NCI-H1436 (cell line): ENCODE data around the gene FER.
A peak's percentile ranks its signal among the peaks of the same experiment; 100 is the strongest.
"Not testable (repeated sequence)": the region's sequence is repeated elsewhere in the genome, so short reads cannot be mapped to it uniquely, and the experiment has no call there.

Experiments
- DNase-seq: peaks from one replicate; lab custom pipeline; 2025; lab: John Stamatoyannopoulos, UW

FER gene

GRCh38 chr5:109121225-109121624 is 373.5 kb downstream of the FER start:
- DNase-seq: no peak

DNA sequence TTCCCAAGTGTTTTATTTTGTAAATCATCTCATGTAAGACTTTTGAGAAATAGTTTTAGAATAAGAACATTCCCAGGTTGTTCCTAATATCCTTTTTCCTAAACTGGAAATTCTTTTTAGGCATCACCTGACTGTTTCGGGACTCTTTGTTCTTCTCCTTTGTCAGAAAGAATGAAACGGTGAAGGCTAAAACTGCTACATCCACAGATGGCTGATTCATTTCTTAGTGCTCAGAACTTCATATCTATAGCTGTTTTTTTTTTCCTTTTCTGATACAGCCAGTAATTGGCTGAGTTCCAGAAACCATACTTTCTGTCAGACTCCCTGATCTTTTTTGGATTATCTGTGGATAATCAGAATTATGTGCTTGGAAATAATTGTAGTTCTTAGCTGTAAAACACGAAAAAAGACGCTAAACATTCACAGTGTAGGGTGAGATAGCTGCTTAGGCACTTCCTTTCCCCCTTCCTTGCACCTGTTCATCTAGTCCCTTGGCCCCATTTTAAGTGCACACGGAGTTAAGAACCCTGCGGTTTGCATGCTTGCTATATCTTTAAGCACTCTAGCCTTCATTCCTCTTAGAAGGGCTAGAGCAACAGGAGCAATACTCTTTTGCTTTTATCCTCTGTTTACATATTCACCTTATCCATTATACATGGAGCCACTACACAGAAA is 378.2 kb downstream of the FER start:
- peak; percentile 17 for DNase-seq

DNA sequence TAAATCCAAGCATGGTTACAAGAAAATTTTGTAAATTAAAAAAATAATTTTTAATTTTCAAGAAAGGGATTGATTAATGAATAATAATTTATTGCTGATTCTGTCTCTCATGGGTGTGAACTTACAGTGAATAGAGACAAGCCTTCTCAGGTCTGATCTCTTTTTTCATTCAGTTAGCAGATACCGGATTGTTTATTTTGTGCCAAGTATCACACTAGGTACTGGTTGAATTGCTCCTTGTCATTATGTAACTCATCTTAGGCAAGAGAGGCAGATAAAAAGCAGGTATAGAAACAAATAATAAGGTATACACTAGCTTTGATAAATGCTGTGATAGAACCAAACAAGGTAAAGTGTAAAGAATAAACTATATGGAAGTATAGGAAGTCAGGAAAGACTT is 378.8 kb downstream of the FER start:
- DNase-seq: no peak

DNA sequence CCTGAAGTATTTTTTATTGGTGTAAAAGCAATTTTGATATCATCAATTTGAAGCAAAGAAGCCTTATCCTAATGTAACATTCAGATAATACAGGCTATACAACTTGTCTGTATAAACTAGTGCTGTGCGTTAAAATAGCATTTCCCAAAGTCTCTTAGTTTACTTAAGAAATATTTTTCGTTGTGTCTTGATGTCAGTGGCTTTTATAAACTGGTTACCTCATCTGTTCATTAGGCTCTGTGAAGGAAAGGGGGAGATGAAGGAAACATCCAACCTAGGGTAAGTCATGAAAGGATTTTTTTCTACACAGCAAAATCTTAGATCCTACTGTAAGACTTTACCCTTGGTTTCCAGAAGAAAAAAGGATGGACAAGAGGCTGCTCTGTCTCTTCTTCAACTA is 389.2 kb downstream of the FER start:
- DNase-seq: no peak

DNA sequence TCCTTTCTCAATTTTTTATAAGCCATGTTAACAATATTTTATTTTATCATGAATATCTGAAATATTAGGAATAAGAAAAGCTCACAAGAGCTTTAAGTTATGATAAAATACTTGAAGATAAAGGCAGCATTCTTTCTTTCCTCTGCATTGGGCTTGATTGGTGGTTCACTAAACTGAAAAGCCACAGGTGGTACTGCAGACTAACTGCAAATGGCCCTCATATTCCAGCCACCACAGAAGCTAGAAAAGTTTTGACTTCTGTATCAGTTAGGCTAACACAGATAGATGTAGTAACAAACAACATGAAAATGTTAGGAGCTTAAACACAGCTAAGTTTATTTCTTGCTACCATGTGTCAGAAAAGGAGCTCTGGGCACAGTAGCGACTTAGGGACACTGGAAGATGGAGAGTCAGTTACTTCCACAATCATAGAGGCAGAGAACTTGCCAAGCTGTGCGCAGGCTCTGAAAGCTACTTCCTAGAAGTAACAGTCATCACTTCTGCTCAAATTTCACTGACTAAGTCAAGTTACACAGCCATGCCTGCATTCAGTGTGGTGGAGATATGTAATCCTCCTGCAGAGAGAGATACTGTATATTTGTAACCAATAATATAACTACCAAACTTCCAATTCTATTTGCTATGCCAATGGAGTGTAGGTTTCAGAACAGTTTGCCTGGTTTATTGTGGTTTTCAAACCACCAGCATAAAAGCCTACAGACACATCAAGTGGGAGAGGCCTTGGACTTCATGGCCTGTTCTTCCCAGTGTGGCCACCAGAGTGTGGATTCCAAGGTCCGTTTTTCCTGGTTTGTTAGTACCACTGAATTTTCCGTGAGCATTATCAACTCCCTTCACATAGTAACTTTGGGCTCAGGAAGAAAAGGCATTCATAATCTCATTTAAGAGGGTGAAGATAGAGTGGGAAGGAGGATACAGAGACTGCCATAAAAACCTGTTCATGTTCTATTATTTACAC is 393.8 kb downstream of the FER start:
- DNase-seq: no peak

- no peak for DNase-seq
Measured at GRCh38 chr5:109143031-109143430, 395.3 kb downstream of the FER start.

DNA sequence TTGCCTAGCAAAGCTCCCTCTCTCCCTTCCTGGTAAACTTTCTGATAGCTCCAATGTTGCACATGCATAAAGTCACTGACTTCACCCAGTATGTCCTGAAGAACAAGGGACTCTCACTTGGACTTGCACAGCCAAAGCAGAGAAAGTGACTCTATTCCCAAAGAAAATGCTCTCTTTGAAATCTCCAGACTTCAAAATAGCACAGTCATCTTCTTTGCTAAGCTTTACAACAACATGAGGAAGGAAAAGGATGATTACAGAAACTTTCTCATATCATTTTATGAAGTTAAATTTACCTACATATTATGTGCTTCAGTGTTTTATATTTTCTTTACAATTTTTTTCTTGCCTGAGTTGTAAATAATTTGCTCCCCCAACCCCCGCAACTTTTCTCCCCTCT is 397.4 kb downstream of the FER start:
- no peak for DNase-seq

DNA sequence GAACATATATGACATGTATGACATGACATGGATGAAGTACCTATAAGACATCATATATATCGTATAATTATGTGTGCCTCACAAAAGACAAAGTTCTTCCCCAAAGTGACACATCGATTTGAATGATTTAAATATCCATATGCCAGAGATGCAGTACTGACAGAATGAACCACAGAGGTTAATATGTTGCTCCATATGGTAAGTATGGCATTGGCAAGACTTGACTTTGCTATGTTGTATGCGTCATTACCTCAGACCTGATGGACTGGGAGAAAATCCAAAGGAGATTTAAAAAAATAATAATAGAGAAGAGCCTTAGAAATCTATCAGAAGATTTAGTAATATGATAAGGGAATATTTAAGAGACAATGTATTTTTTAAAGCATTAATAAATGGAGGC is 398.9 kb downstream of the FER start:
- DNase-seq: no peak

- DNase-seq: no peak
Measured at GRCh38 chr5:109152565-109152964, 404.9 kb downstream of the FER start.

- DNase-seq: no peak
Measured at GRCh38 chr5:109155625-109156024, 407.9 kb downstream of the FER start.

GRCh38 chr5:109156885-109157284 is 409.2 kb downstream of the FER start:
- no peak for DNase-seq

DNA sequence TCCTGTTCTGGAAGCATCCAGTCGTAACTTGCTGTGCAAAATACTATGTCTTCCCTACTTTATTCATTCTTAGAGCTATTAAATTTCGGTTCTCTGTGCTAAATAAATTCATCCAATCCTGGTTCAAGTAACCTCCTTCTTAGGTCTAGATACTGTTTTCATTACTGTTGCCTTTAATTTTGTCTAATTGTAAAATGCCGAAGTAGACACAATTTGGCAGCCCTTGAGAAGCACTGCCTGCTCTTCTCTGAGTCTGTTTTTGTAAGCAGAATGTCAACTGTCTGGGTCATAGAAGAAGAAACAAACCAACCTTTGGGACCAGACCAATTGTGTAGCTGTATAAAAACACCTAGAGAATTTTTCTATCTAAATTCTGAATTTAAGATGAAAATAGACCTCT is 412.8 kb downstream of the FER start:
- DNase-seq: no peak

GRCh38 chr5:109161914-109162683 is 414.4 kb downstream of the FER start:
- DNase-seq: no peak

DNA sequence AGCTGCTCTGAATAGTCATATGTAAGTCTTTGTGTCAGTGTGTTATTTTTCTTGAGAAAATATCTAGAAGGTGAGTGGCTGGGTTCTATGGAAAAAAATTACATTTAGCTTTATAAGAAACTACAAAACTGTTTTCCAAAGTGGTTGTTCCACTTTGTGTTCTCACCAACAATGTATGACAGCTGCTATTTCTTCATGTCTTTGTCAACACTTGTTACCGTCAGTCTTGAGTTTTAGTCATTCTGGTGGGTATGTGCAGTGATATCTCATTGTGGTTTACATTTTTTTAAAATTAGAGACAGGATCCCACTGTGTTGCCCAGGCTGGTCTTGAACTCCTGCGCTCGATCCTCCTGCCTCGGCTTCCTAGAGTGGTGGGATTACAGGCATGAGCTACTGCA is 415.6 kb downstream of the FER start:
- DNase-seq: no peak

DNA sequence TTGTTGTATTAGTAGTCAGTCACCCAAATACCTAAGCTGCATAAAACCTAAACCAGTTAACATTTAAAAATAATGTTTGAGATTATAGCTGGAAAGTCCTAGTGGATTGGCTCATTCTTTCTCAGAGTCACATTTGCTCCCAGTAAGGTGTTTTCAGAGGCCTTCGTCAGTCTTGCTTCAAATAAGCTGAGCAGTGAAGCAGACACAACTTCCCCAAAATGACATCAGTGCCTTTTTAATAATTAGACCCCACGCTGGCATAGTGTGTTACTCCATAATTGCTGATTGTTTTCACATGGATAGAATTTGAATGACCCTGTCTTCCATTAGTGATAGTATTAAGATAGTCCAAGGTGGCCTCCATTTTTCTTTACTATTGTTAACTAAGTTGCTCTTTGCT is 416.3 kb downstream of the FER start:
- no peak for DNase-seq

- DNase-seq: no peak
Measured at GRCh38 chr5:109167586-109167985, 419.9 kb downstream of the FER start.

GRCh38 chr5:109168151-109168550 is 420.5 kb downstream of the FER start:
- no peak for DNase-seq

DNA sequence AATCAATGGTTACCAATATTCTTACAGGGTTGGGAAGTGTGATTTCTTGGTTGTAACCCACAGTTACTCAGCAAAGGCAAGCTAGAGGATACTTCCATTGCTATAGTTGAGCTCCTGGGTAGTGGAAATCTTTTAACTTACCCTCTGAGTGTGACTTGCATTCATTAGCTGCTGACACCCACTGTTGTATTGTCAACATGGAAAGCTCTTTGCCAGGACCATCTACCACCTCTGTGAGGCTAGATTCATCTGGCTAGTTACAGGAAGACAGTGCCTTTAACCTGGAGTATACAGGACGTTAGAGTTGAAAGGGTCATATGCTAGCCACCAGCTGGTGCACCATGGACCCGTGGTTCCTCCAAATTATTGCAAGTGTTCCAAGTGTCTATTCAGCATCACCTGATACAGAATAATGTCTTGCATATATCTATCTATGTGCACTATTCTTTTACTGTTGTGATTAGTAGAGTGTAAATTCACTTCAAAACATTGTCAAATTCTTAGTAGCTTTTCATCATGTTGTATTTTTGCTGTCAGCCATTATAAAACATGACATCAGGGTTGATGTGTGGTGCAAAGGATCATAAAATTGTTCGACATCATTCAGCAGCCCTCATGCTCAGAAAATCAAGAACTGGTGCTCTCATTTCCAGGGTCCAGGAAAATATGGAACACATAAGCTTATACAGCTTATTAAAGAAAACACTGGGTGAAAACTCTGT is 423.1 kb downstream of the FER start:
- DNase-seq: no peak

GRCh38 chr5:109171437-109172073 is 423.9 kb downstream of the FER start:
- not testable (repeated sequence) for DNase-seq

- no peak for DNase-seq
Measured at GRCh38 chr5:109173036-109173794, 425.5 kb downstream of the FER start.

- DNase-seq: no peak
Measured at GRCh38 chr5:109177227-109177626, 429.5 kb downstream of the FER start.
